Activated naive CD4-positive, alpha-beta T cell (primary cell): ENCODE data around the gene MLEC.

Experiments
- DNase-seq, 4 experiments: peaks; one replicate each; lab custom pipeline; 2025; lab: John Stamatoyannopoulos, UW

MLEC gene

GRCh38 chr12:120686690-120687577 lies at the start of gene MLEC:
Gene MLEC (plus strand): TSS chr12:120687149. CDS start chr12:120687297, 148 bp downstream.
- peak; percentile 98 to 99 (median 98) for DNase-seq

- peak in 3 of 4 experiments; percentile 27 to 73 (median 29) for DNase-seq
Measured at GRCh38 chr12:120639771-120640721, 46.9 kb upstream of the MLEC start, which contains the start of gene CABP1. Gene CABP1 (plus strand): TSS chr12:120640626. CDS start chr12:120640686, 60 bp downstream.

- DNase-seq = peak in 2 of 4 experiments; percentile 17 to 42
Measured at GRCh38 chr12:120640861-120641833, 45.8 kb upstream of the MLEC start.

- no peak for DNase-seq
Measured at GRCh38 chr12:120642121-120642520, 44.8 kb upstream of the MLEC start.

- no peak for DNase-seq
Measured at GRCh38 chr12:120642826-120643225, 44.1 kb upstream of the MLEC start.

GRCh38 chr12:120643574-120643973 lies 43.4 kb upstream of the MLEC start:
- no peak for DNase-seq

GRCh38 chr12:120646044-120646443 lies 40.9 kb upstream of the MLEC start:
- DNase-seq = no peak

GRCh38 chr12:120647375-120647755 lies 39.6 kb upstream of the MLEC start:
- DNase-seq = no peak

- no peak for DNase-seq
Measured at GRCh38 chr12:120649442-120650232, 37.3 kb upstream of the MLEC start.

GRCh38 chr12:120650233-120650690 lies 36.7 kb upstream of the MLEC start:
- no peak for DNase-seq

GRCh38 chr12:120651821-120652220 lies 35.1 kb upstream of the MLEC start:
- no peak for DNase-seq

- DNase-seq = no peak
Measured at GRCh38 chr12:120652656-120653435, 34.1 kb upstream of the MLEC start.

- DNase-seq = no peak
Measured at GRCh38 chr12:120653611-120654010, 33.3 kb upstream of the MLEC start.

- DNase-seq = no peak
Measured at GRCh38 chr12:120654656-120655055, 32.3 kb upstream of the MLEC start.

GRCh38 chr12:120656008-120656407 lies 30.9 kb upstream of the MLEC start:
- DNase-seq = no peak

- DNase-seq = no peak
Measured at GRCh38 chr12:120658286-120659150, 28.4 kb upstream of the MLEC start.

- no peak for DNase-seq
Measured at GRCh38 chr12:120659151-120659525, 27.8 kb upstream of the MLEC start.

GRCh38 chr12:120661432-120661831 lies 25.5 kb upstream of the MLEC start:
- DNase-seq = no peak

- DNase-seq = no peak
Measured at GRCh38 chr12:120662879-120663278, 24.1 kb upstream of the MLEC start.
